Uterus (tissue), 2 donors: ENCODE data around the gene TRA2A.

Experiments
- CTCF ChIP-seq, 4 experiments: fragments of 200-600 bp in 2 of 4; fragments of 450-650 bp in 2 of 4; sonication (generic) in 2 of 4; IDR thresholded peaks; one replicate each; pipeline ENCODE4 v1.5.1; 2016 to 2019; ENCODE audit warnings: antibody characterized with exemption in 4 of 4, mild to moderate bottlenecking in 2 of 4, moderate library complexity in 1 of 4
- POLR2A ChIP-seq, 2 donors: fragments of 450-650 bp; IDR thresholded peaks; one replicate each; pipeline ENCODE4 v1.6.1; 2016; ENCODE audit warnings: antibody characterized with exemption in 2 of 2, mild to moderate bottlenecking in 1 of 2, moderate library complexity in 1 of 2

DNA sequence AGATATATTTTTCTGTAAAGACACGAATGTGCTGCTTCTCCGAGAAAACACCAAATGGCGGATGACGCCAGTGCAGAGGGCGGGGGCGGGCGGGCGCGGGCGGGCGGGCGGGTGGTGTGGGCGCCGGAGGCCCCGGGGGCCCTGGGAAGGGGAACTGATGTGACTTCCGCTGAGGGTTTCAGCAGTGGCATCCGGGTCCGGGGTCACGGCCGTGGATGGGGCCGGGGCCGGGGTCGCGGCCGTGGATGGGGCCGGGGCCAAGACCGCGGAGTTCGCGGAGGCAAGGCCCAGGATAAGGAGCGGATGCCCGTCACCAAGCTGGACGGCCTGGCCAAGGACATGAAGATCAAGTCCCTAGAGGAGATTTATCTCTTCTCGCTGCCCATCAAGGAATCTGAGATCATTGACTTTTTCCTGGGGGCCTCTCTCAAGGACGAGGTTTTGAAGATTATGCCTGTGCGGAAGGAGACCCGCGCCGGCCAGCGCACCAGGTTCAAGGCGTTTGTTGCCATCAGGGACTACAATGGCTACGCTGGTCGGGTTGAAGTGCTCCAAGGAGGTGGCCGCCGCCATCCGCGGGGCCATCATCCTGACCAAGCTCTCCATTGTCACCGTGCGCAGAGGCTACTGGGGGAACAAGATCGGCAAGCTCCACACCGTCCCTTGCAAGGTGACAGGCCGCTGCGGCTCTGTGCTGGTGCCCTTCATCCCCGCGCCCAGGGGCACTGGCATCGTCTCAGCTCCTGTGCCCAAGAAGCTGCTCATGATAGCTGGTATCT lies 41.2 kb downstream of the TRA2A start:
- no peak for TF ChIP-seq CTCF (IDR thresholded peaks at IDR 0.05)
- TF ChIP-seq POLR2A (IDR thresholded peaks at IDR 0.05) = no peak
